Measurements from ENCODE around the gene HK1. TPM values are rescaled to one million over a fixed set of nuclear protein-coding genes. Genes with fewer than 3 reads are reported as not detected.
A peak's percentile ranks its signal among the peaks of the same experiment; 100 is the strongest.
"Not testable (repeated sequence)": the region's sequence is repeated elsewhere in the genome, so short reads cannot be mapped to it uniquely, and the experiment has no call there.

The HK1 gene
- polyA plus RNA-seq, 1 donor: 35.4 TPM

GRCh38 chr10:69425041-69425440 is 146.7 kb downstream of the HK1 start:
- DNase-seq: no peak

GRCh38 chr10:69425511-69426298 is 147.4 kb downstream of the HK1 start:
- DNase-seq: no peak

GRCh38 chr10:69426376-69426727 is 148.1 kb downstream of the HK1 start:
- DNase-seq: no peak

- DNase-seq: no peak
Observed at GRCh38 chr10:69428165-69428564, 149.9 kb downstream of the HK1 start.

- no peak for DNase-seq
Observed at GRCh38 chr10:69434169-69434568, 155.9 kb downstream of the HK1 start.

GRCh38 chr10:69434926-69435325 is 156.6 kb downstream of the HK1 start:
- no peak for DNase-seq

- DNase-seq: no peak
Observed at GRCh38 chr10:69435966-69436520, 157.7 kb downstream of the HK1 start.

GRCh38 chr10:69437321-69438259 is 159.3 kb downstream of the HK1 start:
- DNase-seq: no peak

- no peak for DNase-seq
Observed at GRCh38 chr10:69438536-69439349, 160.4 kb downstream of the HK1 start.

GRCh38 chr10:69439350-69439739 is 161.0 kb downstream of the HK1 start:
- DNase-seq: no peak

GRCh38 chr10:69439813-69440506 is 161.7 kb downstream of the HK1 start:
- DNase-seq: no peak

- no peak for DNase-seq
Observed at GRCh38 chr10:69443354-69443753, 165.1 kb downstream of the HK1 start.

GRCh38 chr10:69445041-69445440 is 166.7 kb downstream of the HK1 start:
- no peak for DNase-seq

- no peak for DNase-seq
Observed at GRCh38 chr10:69446229-69446628, 167.9 kb downstream of the HK1 start.

- no peak for DNase-seq
Observed at GRCh38 chr10:69446650-69447151, 168.4 kb downstream of the HK1 start.

- DNase-seq: no peak
Observed at GRCh38 chr10:69449841-69450240, 171.5 kb downstream of the HK1 start.

GRCh38 chr10:69450395-69450794 is 172.1 kb downstream of the HK1 start:
- not testable (repeated sequence) for DNase-seq

- peak; percentile 87 for DNase-seq
Observed at GRCh38 chr10:69451209-69451783, 173.0 kb downstream of the HK1 start, which contains the start of gene TSPAN15. Gene TSPAN15, plus strand, starts transcription at chr10:69451465. Its CDS starts 130 bp downstream, at chr10:69451595.
